SH-SY5Y (cell line): Measurements from ENCODE around the gene SLX9.

Experiments used
- GATA2 ChIP-seq: IDR thresholded peaks from 2 replicates; pipeline ENCODE4 v1.6.1; 2011; ENCODE audit warnings: mild to moderate bottlenecking, low read depth, low read length
- GATA3 ChIP-seq: IDR thresholded peaks from 2 replicates; pipeline ENCODE4 v1.6.1; 2011; ENCODE audit warnings: low read depth, mild to moderate bottlenecking, low read length, moderate library complexity

- TF ChIP-seq GATA3 = no peak
- TF ChIP-seq GATA2 = no peak
Measured at GRCh38 chr21:44977616-44978340, 37.9 kb downstream of the SLX9 start.
